Kidney epithelial cell (primary cell): Measurements from ENCODE around the gene PLA2G3. TPM values are rescaled to one million over a fixed set of nuclear protein-coding genes. Genes with fewer than 3 reads are reported as not detected.

Source experiments
- DNase-seq: peaks from one replicate; pipeline ENCODE4 v3.0.0-alpha.2; 2010; ENCODE audit warnings: low read depth
- H3K27me3 ChIP-seq: 2 replicates; pipeline ENCODE4 v1.6.0; 2011; ENCODE audit warnings: low read length; ENCODE audit not compliant: control insufficient read depth, insufficient read depth
- H3K36me3 ChIP-seq: 2 replicates; pipeline ENCODE4 v1.5.1; 2011; ENCODE audit warnings: low read length; ENCODE audit not compliant: control insufficient read depth, insufficient read depth
- H3K4me3 ChIP-seq: 2 replicates; pipeline ENCODE4 v1.5.1; 2011; ENCODE audit warnings: low read depth, mild to moderate bottlenecking, control low read depth, low read length
- total RNA-seq: library from RNA; depleted of rRNA; stranded (reverse); fragments of >200 nt; gene quantifications from 2 replicates; pipeline ENCODE4 v1.2.3, GENCODE V29; 2015
- TF ChIP-seq, protein P1 (sequence below): IDR thresholded peaks from 2 replicates; pipeline ENCODE4 v1.5.1; 2011; ENCODE audit warnings: mild to moderate bottlenecking, moderate library complexity, low read length, control low read depth, inconsistent platforms; ENCODE audit not compliant: insufficient read depth, poor library complexity, severe bottlenecking

The PLA2G3 gene
- total RNA-seq, 1 donor from 2014 or later, result 0.46 TPM

DNA sequence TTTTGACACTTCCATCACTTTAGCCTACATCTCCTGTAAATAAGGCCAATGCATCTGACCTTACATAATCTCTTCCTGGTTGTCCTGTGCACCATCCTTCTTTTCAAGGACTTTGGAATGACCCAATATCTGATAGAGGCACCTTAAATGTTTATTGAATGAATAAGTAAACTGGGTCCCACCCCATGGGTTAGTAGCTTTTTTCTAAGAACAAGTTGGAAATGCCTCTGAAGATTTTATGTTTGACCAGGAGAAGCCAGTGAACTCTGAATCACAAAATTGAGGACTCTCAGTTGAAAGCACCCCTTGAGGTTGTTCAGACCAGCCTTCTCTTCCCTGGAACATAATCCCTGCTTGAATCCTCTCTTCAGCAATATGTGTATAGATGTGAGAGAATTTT lies 21.1 kb upstream of the PLA2G3 start:
- no peak for DNase-seq
- H3K4me3 ChIP-seq, result no peak overlapping the region
- no peaks in the 10 kb centered on the region for H3K27me3 ChIP-seq
- no peaks in the 10 kb centered on the region for H3K36me3 ChIP-seq
- TF ChIP-seq, protein P1, sequence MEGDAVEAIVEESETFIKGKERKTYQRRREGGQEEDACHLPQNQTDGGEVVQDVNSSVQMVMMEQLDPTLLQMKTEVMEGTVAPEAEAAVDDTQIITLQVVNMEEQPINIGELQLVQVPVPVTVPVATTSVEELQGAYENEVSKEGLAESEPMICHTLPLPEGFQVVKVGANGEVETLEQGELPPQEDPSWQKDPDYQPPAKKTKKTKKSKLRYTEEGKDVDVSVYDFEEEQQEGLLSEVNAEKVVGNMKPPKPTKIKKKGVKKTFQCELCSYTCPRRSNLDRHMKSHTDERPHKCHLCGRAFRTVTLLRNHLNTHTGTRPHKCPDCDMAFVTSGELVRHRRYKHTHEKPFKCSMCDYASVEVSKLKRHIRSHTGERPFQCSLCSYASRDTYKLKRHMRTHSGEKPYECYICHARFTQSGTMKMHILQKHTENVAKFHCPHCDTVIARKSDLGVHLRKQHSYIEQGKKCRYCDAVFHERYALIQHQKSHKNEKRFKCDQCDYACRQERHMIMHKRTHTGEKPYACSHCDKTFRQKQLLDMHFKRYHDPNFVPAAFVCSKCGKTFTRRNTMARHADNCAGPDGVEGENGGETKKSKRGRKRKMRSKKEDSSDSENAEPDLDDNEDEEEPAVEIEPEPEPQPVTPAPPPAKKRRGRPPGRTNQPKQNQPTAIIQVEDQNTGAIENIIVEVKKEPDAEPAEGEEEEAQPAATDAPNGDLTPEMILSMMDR, result no peak

DNA sequence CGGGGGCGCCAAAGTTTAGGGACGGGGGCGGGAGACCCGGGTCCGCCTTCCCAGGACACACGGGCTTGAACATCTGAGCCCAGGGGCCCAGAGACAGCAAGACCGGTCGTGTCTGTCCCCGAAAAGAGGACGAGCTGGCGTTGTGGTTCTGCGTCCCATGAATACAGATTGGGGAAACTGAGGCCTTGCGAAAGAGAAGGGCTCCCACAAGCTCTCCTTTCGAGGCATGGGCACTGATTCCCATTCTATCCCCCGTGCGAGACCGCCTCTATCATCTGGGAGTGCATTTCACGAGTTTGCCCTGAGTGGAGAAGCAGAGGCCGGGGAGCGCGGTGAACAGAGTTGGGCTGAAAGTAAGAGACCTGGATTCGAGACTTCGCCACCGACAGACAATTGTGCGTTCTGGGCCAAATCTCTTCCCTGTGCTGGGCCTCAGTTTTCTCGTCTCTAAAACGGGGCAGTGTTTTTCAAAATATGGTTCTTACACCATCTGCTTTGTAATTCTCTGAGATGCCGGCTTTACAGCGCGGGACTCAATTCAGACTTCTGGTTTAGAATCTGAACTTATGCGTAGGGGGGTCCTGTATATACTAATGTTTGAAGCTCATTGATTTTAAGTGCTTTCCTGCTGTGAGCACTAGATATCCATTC lies 20.1 kb upstream of the PLA2G3 start:
- Histone ChIP-seq H3K27me3 (no peaks in the 10 kb centered on the region), H3K36me3 (no peaks in the 10 kb centered on the region), H3K4me3 (peak overlapping the region; percentile 65)
- TF ChIP-seq, protein P1, result no peak
- DNase-seq, result no peak

DNA sequence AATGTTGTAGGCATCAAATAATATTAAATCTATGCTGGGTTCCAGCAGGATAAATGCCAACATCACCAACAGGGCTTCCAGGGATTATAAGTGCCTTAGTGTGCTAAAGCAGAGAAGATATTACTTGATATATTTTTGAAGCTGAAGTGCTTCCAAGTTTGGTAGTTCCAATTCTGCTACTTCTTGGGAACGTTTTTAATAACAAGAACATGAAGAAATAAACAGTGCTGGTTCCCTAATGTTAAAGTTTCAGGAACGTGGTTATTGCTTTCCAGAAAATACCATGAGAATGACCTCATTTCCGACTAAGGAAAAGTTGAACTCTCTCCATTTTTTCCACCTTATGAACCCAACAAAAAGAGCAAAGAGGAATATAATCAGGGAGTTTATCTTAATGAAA lies 15.1 kb upstream of the PLA2G3 start:
- Histone ChIP-seq H3K36me3 (no peaks in the 10 kb centered on the region), H3K27me3 (no peaks in the 10 kb centered on the region), H3K4me3 (no peak overlapping the region)
- TF ChIP-seq, protein P1, result no peak
- no peak for DNase-seq

DNA sequence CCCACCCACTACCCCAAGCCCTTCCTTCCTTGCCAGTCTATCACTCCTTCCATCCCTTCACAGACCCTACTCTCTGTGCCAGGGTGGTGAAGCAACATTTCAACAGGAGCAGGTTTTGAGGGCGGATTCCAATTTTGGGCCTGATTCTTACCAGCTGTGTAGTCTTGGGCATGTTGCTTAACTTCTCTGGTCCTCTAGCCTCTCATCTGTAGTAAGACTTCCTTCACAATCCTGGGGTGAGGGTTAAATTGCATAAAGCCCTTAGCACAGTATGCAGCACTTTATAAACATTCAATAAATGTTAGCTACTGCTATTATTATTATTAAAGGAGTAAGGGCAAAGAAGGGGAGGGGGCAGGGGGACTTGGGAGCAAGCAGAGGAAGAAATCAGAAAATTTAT lies 14.7 kb upstream of the PLA2G3 start:
- Histone ChIP-seq H3K4me3 (no peak overlapping the region), H3K27me3 (no peaks in the 10 kb centered on the region), H3K36me3 (no peaks in the 10 kb centered on the region)
- TF ChIP-seq, protein P1, result no peak
- DNase-seq, result no peak

DNA sequence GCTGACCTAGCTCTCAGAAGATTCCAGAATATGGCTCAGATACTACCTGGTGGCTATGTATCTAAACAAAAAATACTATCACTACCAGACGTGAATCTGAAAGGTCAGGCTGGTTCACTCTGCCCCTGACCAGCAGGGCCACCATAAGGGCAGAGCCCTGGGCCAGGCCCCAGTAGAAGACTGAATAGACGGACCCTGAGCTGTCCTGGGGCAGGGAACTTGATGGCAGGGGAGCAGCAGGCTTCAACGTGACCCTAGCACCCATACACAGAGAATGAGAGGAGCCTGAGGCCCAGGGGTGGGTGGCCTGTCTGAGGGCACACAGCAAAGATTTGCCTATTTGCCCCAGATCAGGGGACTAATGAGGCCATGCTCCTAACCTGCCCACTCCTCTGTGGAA lies 13.0 kb upstream of the PLA2G3 start:
- Histone ChIP-seq H3K36me3 (no peaks in the 10 kb centered on the region), H3K4me3 (no peak overlapping the region), H3K27me3 (no peaks in the 10 kb centered on the region)
- DNase-seq, result no peak
- TF ChIP-seq, protein P1, result no peak

DNA sequence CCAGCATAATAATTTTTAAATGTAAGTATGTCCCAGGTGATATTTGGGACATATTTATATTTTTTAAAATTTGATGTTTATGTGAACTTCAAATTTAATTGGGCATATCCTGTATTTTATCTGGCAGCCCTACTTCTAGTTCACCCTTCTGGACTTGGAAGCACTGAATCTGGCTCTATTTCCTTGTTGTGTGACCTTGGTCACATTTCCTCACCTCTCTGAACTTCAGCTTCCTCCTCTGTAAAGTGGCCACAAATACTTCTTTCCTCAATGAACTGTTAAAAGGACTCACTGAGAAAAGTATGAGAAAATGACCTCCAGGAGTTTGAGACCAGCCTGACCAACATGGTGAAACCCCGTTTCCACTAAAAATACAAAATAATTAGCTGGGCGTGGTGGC lies 11.6 kb upstream of the PLA2G3 start:
- Histone ChIP-seq H3K36me3 (no peaks in the 10 kb centered on the region), H3K4me3 (no peak overlapping the region), H3K27me3 (no peaks in the 10 kb centered on the region)
- no peak for DNase-seq
- TF ChIP-seq, protein P1, result no peak
